Kidney capillary endothelial cell (primary cell): Measurements from ENCODE around the gene RBM33.

ENCODE experiments used
- DNase-seq: peaks from one replicate; pipeline ENCODE4 v3.0.0-alpha.2; 2018; ENCODE audit warnings: low spot score

RBM33 gene

GRCh38 chr7:155694851-155695250, 50.4 kb downstream of the RBM33 start:
- no peak for DNase-seq

GRCh38 chr7:155696747-155697146, 52.3 kb downstream of the RBM33 start:
- no peak for DNase-seq

DNA sequence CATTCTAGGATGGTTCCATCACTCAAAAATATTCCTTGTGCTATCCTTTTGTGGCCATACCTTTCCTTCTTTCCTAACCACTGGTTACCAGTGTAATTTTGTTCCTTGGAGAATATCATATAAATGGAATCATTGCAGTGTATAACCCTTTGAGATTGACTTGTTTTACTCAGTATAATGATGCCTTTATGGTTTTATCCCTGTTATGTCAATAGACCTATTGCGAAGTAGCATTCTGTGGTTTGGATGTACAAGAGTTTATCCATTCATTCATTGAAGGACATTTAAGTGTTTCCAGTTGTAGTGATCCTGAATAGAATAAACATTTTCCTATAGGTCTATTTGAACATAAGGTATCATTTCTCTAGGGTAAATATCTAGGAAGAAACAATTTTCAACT, 54.2 kb downstream of the RBM33 start:
- DNase-seq, result no peak

GRCh38 chr7:155699180-155699579, 54.7 kb downstream of the RBM33 start:
- no peak for DNase-seq

DNA sequence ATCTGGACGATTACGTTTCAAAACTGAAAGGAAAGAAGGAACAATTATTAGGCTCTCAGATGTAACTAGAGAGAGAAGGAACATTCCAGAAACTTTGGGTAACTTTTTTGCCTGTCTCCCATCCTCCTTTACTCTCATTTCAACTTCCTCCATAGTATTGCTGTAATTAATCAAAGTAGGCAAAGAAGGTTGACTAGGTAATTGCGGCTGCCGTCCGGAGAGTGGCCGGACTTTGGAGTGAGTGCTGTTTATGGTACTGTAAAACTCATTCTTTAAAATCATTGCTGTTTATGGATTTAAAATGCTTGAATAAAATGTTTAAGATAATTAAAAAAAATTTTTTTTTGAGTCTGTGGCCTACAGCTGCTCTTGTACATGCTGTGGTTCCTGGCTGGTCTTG, 56.4 kb downstream of the RBM33 start:
- no peak for DNase-seq

DNA sequence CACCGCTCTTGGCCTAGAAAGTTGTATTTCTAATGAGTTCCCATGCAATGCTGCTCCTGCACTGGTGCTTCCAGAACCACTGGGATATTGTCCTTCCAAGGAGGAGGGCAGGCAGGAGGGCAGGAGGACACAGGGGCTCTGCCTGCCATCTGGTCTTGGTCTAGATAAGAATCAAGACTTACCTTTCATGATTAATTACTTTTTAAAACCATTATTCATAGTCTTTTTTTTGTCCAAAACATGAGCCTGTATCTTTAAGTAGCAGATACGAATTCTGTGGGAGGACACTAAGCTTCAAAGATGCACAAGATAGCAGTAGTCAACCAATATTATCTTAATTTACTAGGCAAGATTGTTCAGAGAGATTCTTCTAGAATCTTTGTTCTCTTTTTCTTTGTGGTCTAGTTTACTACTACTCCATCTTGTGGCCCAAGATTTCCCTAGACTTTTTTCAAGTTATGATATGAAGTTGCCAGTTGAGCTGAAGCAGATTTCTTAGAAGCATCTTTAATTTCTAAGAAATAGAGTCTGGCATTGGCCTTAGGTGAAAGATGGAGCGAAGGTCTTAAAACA, 57.6 kb downstream of the RBM33 start:
- DNase-seq, result no peak

GRCh38 chr7:155702616-155703015, 58.2 kb downstream of the RBM33 start:
- no peak for DNase-seq

DNA sequence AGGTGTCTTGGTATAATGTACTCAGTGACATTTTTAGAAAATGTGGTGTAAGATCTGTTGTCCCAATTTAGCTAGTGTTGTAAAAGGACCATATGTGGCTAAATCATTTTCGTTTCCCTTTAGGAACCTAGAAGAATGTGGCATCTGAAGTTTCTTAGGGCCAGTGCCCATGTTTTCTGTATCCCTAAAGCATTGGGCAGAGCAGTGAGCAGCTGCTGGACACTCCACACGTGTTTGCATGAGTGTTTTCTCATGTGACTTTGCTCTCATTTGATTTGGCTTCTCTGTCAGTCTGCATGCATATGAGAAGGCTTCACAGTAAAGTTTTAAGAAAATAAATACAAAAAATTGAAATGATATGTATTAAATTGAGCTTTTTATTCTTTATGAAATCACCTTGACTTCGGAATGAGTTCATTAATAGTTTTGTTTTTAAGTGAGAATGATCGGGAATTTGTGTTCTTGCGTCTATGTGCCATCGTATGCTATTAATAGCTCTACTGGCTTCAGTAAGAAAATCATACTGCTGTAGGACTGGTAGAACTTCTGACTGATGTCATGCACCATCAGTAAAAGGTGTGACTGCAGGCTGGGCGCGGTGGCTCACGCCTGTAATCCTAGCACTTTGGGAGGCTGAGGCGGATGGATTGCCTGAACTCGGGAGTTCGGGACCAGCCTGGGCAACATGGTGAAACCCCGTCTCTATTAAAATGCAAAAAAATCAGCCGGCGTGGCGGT, 61.3 kb downstream of the RBM33 start:
- no peak for DNase-seq

- no peak for DNase-seq
Measured at GRCh38 chr7:155706376-155706775, 61.9 kb downstream of the RBM33 start.

- DNase-seq, result no peak
Measured at GRCh38 chr7:155709453-155709852, 65.0 kb downstream of the RBM33 start.

DNA sequence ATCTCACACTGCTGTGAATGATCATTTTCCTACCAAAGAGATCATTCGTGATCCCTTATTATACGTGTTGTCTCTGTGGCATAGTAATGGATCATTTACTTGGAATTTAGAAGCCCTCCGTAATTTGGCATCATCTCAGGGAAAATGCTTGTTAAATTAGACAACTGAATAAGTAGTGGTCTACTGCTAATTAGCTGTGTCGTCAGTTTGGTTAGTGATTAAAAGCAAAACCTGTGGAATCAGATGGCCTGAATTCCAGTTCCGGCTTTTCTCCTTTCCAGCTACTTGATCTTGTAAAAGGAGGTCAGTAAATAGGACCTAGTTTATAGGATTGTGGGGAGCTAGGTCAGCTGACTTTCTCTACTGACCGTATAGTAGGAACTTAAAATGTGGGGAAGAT, 65.6 kb downstream of the RBM33 start:
- DNase-seq, result no peak

- DNase-seq, result no peak
Measured at GRCh38 chr7:155710530-155710929, 66.1 kb downstream of the RBM33 start.

DNA sequence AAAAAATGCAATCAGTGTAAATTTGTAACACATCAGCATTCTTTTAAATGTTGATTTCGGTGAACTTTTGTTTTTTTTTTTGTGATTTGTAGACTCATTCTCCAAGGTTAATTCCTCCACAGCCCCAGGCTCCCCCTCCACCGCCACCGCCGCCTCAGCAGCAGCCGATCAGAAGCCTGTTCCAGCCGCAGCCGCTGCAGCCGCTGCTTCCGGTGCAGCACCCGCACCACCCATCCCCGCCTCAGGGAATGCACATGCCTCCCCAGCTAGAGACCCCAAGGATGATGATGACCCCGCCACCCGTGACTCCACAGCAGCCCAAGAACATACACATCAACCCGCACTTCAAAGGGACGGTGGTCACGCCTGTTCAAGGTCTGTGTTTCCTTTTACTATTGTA, 66.6 kb downstream of the RBM33 start:
- DNase-seq, result no peak

DNA sequence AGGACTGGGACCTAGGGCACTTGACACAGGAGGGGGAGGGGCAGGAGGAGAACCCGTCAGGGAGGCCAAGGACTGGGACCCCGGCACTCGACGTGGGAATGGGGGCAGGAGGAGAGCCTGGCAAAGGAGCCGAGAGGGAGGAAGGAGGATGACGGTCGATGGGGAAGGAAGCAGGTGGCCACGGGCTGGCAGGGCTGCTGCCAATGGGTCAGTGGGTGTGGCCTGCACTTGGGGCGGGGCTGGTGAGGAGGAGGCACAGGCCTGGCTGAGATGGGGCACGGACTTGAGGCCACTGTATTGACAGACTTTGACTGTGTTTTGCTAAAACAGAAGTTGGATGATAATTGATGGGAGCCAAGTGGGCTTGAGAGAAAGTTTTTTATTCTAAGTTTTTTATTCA, 68.9 kb downstream of the RBM33 start:
- DNase-seq, result no peak

GRCh38 chr7:155714702-155715101, 70.2 kb downstream of the RBM33 start:
- DNase-seq, result no peak

GRCh38 chr7:155715111-155715805, 70.8 kb downstream of the RBM33 start:
- DNase-seq, result no peak

DNA sequence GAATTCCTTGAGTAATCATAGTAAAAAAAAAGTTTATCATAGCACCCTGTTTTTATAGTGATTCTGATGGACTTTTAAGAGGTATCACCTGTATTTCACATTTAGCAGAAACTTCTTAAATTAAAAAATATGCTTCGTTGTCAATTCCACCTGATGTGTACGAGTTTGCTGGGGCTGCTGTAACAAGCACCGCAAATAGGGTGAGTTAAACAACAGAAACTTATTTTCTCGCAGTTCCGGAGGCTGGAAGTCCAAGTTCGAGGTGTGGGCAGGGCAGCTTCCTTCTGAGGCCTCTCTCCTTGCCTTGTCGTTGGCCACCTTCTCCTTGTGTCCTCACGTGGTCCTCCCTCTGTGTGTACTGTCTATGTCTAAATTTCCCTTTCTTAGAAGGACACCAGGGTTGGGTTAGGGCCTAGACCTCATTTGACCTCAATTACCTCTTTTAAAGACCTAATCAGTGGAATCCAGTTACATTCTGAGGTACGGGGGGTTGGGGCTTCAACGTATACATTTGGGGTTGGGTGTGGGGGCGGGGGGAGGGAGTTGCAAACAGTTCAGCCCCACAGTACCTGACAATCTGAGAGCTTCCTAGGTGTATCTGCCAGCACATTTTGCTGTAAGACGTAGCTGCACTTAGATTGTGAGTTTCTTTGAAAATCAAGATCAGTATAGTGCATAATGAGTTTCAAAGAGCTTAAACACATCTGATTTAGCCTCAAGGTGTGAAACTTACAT, 72.7 kb downstream of the RBM33 start:
- no peak for DNase-seq

- no peak for DNase-seq
Measured at GRCh38 chr7:155721056-155721455, 76.6 kb downstream of the RBM33 start.

DNA sequence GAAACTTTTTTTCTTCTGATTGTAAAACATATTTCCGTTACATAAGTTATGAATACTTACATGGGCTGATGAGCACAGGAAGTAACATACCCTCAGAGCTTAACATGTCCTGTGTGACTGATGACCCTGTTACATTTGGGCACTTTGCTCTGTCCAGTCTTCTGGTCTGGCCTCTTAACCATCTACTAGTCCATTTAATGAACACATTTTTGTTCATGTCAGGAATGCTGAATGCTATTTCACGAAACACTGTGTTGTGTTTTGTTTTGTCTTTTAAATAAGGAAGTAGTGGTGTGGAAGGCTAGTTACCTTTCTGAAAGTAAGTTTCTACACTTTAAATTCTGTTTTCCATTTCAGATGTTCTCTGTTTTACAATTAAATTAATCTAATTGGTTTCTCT, 77.7 kb downstream of the RBM33 start:
- DNase-seq, result no peak

- DNase-seq, result no peak
Measured at GRCh38 chr7:155722936-155723335, 78.5 kb downstream of the RBM33 start.

DNA sequence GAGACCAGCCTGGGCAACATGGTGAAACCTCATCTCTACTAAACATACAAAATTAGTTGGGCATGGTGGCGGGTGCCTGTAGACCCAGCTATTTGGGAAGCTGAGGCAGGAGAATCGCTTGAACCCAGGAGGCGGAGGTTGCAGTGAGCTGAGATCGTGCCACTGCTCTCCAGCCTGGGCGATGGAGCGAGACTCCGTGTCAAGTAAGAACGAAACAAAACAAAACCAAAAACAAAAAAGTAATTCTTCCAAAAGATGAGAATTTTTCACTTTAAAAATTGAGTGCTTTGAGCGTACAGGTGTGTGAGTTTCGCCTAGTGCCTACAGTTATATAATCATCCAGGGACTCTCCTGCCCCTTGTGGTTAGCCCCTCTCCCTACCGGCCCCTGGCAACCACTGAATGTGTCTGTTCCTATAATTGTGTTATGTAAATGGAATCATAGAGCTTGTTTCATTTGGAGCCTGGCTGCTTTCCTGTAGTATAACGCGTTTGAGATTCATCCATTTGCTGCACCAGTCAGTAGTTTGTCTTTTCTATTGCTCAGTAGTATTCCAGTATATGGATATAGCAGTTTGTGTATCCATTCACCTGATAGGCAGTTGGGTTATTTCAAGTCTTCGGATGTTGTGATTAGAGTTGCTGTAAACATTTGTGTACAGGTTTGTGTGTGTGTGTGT, 80.0 kb downstream of the RBM33 start:
- no peak for DNase-seq

- no peak for DNase-seq
Measured at GRCh38 chr7:155725006-155725355, 80.5 kb downstream of the RBM33 start.
